H9 (cell line): Measurements from ENCODE around the gene SEMA3F. TPM values are rescaled to one million over a fixed set of nuclear protein-coding genes. Genes with fewer than 3 reads are reported as not detected.

ENCODE experiments used
- DNase-seq: peaks from one replicate; pipeline ENCODE4 v3.0.0-alpha.2; 2017
- H2AFZ ChIP-seq: one replicate; pipeline ENCODE4 v1.6.1; 2013; ENCODE audit warnings: mild to moderate bottlenecking, low read length, control low read depth, moderate library complexity
- H2AK5ac ChIP-seq: 2 replicates; pipeline ENCODE4 v1.6.1; 2013; ENCODE audit warnings: low read length, control low read depth, mixed read lengths; ENCODE audit not compliant: insufficient read length
- H2BK120ac ChIP-seq: one replicate; pipeline ENCODE4 v1.6.1; 2013; ENCODE audit warnings: low read depth, mild to moderate bottlenecking, low read length, control low read depth, inconsistent platforms; ENCODE audit not compliant: poor library complexity, severe bottlenecking
- H2BK12ac ChIP-seq: 2 replicates; pipeline ENCODE4 v1.6.1; 2013; ENCODE audit warnings: low read length, control low read depth, mixed read lengths, low read depth; ENCODE audit not compliant: insufficient read length
- H2BK15ac ChIP-seq: 2 replicates; pipeline ENCODE4 v1.6.1; 2013; ENCODE audit warnings: low read depth, low read length, control low read depth
- H2BK20ac ChIP-seq: one replicate; pipeline ENCODE4 v1.6.1; 2013; ENCODE audit warnings: low read depth, mild to moderate bottlenecking, low read length, control low read depth, inconsistent platforms; ENCODE audit not compliant: poor library complexity, severe bottlenecking
- H2BK5ac ChIP-seq: 2 replicates; pipeline ENCODE4 v1.6.1; 2013; ENCODE audit warnings: low read length, control low read depth, mixed read lengths; ENCODE audit not compliant: insufficient read length
- H3K14ac ChIP-seq: 2 replicates; pipeline ENCODE4 v1.6.1; 2013; ENCODE audit warnings: low read length, control low read depth; ENCODE audit not compliant: insufficient read depth
- H3K18ac ChIP-seq: 2 replicates; pipeline ENCODE4 v1.6.1; 2013; ENCODE audit warnings: low read depth, mild to moderate bottlenecking, mixed read lengths, low read length, control low read depth; ENCODE audit not compliant: insufficient read length
- H3K23ac ChIP-seq: 2 replicates; pipeline ENCODE4 v1.6.1; 2013; ENCODE audit warnings: low read length, control low read depth, mixed read lengths, low read depth; ENCODE audit not compliant: insufficient read length
- H3K23me2 ChIP-seq: 2 replicates; pipeline ENCODE4 v1.6.1; 2013; ENCODE audit warnings: low read depth, mild to moderate bottlenecking, mixed read lengths, low read length, control low read depth; ENCODE audit not compliant: insufficient read length, poor library complexity, severe bottlenecking
- H3K27ac ChIP-seq: 2 replicates; pipeline ENCODE4 v1.5.1; 2013; ENCODE audit warnings: low read length, control low read depth, mixed read lengths, low read depth; ENCODE audit not compliant: insufficient read length
- H3K27me3 ChIP-seq: 2 replicates; pipeline ENCODE4 v1.6.1; 2013; ENCODE audit warnings: low read length, control low read depth, inconsistent platforms; ENCODE audit not compliant: insufficient read depth
- H3K4ac ChIP-seq: 2 replicates; pipeline ENCODE4 v1.6.1; 2013; ENCODE audit warnings: low read depth, mild to moderate bottlenecking, control low read depth, inconsistent platforms, low read length, moderate library complexity
- H3K4me1 ChIP-seq: 2 replicates; pipeline ENCODE4 v1.6.1; 2013; ENCODE audit warnings: low read length, control low read depth, inconsistent platforms; ENCODE audit not compliant: insufficient read depth
- H3K4me2 ChIP-seq: 2 replicates; pipeline ENCODE4 v1.6.1; 2013; ENCODE audit warnings: low read length, control low read depth, mixed read lengths; ENCODE audit not compliant: insufficient read length, insufficient read depth
- H3K56ac ChIP-seq: 2 replicates; pipeline ENCODE4 v1.6.1; 2013; ENCODE audit warnings: low read depth, mild to moderate bottlenecking, mixed read lengths, low read length, control low read depth; ENCODE audit not compliant: insufficient read length
- H3K79me1 ChIP-seq: 2 replicates; pipeline ENCODE4 v1.6.1; 2013; ENCODE audit warnings: low read depth, mild to moderate bottlenecking, moderate library complexity, low read length, control low read depth, inconsistent platforms; ENCODE audit not compliant: insufficient read depth, poor library complexity, severe bottlenecking
- H3K79me2 ChIP-seq: 2 replicates; pipeline ENCODE4 v1.6.1; 2013; ENCODE audit warnings: low read length, control low read depth, inconsistent platforms; ENCODE audit not compliant: insufficient read depth
- H3K9ac ChIP-seq: 2 replicates; pipeline ENCODE4 v1.6.1; 2013; ENCODE audit warnings: low read length, control low read depth, mixed read lengths; ENCODE audit not compliant: insufficient read length; ENCODE audit errors: extremely low read depth
- H3K9me3 ChIP-seq: one replicate; pipeline ENCODE4 v1.6.1; 2013; ENCODE audit warnings: low read depth, low read length, inconsistent platforms; ENCODE audit not compliant: control insufficient read depth
- H3T11ph ChIP-seq: one replicate; pipeline ENCODE4 v1.6.1; 2013; ENCODE audit warnings: mild to moderate bottlenecking, low read length, control low read depth, inconsistent platforms
- H4K20me1 ChIP-seq: one replicate; pipeline ENCODE4 v1.6.1; 2013; ENCODE audit not compliant: control insufficient read depth, insufficient read length, insufficient read depth
- H4K5ac ChIP-seq: 2 replicates; pipeline ENCODE4 v1.6.1; 2013; ENCODE audit warnings: low read depth, mild to moderate bottlenecking, mixed read lengths, low read length, control low read depth; ENCODE audit not compliant: insufficient read length
- H4K8ac ChIP-seq: replicated peaks from 2 replicates; pipeline ENCODE4 v1.6.1; 2013; ENCODE audit warnings: low read length, control low read depth, mixed read lengths, low read depth; ENCODE audit not compliant: insufficient read length
- H4K91ac ChIP-seq: 2 replicates; pipeline ENCODE4 v1.6.1; 2013; ENCODE audit warnings: low read depth, mild to moderate bottlenecking, moderate library complexity, mixed read lengths, low read length, control low read depth; ENCODE audit not compliant: insufficient read length
- H3K27ac Mint-ChIP-seq, 3 experiments: 2 replicates in 2 of 3; 3 replicates in 1 of 3; pipeline ENCODE4 v1.8.0; 2020 to 2021; ENCODE audit warnings: mixed read lengths in 3 of 3, mild to moderate bottlenecking in 1 of 3, moderate library complexity in 1 of 3
- H3K27me3 Mint-ChIP-seq: 2 replicates; pipeline ENCODE4 v1.8.0; 2021; ENCODE audit warnings: low read depth, mild to moderate bottlenecking, moderate library complexity, mixed read lengths
- H3K36me3 Mint-ChIP-seq, 3 experiments: 2 replicates in 2 of 3; 3 replicates in 1 of 3; pipeline ENCODE4 v1.8.0; 2020 to 2021; ENCODE audit warnings: low read depth in 3 of 3, mixed read lengths in 3 of 3; ENCODE audit not compliant: insufficient read depth in 1 of 3
- H3K4me1 Mint-ChIP-seq, 2 experiments: 2 replicates each; pipeline ENCODE4 v1.8.0; 2020; ENCODE audit warnings: mixed read lengths in 2 of 2
- H3K4me3 Mint-ChIP-seq, 2 experiments: 2 replicates in 1 of 2; 3 replicates in 1 of 2; pipeline ENCODE4 v1.8.0; 2020 to 2021; ENCODE audit warnings: mild to moderate bottlenecking in 2 of 2, mixed read lengths in 2 of 2, moderate library complexity in 1 of 2
- H3K9me3 Mint-ChIP-seq, 2 experiments: 2 replicates in 1 of 2; 3 replicates in 1 of 2; pipeline ENCODE4 v1.8.0; 2020; ENCODE audit warnings: mild to moderate bottlenecking in 2 of 2, mixed read lengths in 2 of 2, moderate library complexity in 1 of 2
- WGBS: extraction: QIAGEN DNeasy Blood & Tissue Kit; methylation state at CpG from one replicate; pipeline ENCODE4 v1.1.7; 2013; ENCODE audit warnings: missing lambda C conversion rate, low lambda C conversion rate, mixed read lengths; ENCODE audit not compliant: insufficient read length; ENCODE audit errors: extremely low coverage; 5-methylcytosine and 5-hydroxymethylcytosine counted together
- total RNA-seq: library from RNA; stranded (reverse); gene quantifications from 2 replicates; pipeline ENCODE4 v1.2.1, GENCODE V29; 2021
- TF ChIP-seq, protein P1 (sequence below): fragments of 200-600 bp; sonication (generic); conservative IDR thresholded peaks from 3 replicates; pipeline ENCODE4 v1.8.0; 2021; ENCODE audit warnings: antibody characterized with exemption, mild to moderate bottlenecking

The SEMA3F gene
- total RNA-seq, 1 experiment from 2014 or later = 14.3 TPM

DNA sequence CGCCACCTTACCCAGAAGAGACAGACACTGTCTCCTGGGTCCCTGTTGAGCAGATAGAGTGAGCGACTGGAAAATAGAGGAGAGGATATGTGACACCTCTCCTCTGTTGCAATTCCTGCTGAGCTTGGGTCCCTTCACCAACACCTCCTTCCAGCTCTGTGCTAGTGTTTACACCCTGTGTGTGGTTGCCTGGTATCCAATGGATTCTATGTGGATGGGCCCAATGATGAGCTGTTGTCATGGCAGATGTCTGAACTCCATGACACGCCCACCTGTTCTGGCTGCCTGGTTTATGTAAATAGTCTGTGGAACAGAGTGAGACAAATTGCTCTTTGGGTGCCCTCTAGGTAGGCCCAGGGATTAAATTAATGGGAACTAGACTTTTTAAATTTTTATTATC, 42.7 kb upstream of the SEMA3F start:
- Histone ChIP-seq H3K79me1 (no peaks in the 10 kb centered on the region), H3K27ac (no peak overlapping the region), H3K79me2 (no peaks in the 10 kb centered on the region), H4K8ac (no peak overlapping the region), H2BK20ac (no peak overlapping the region), H2AK5ac (no peak overlapping the region), H3K56ac (no peak overlapping the region), H3K4me2 (no peak overlapping the region), H4K91ac (no peak overlapping the region), H3K4me1 (no peaks in the 10 kb centered on the region), H3K4ac (no peak overlapping the region), H3K23me2 (no peaks in the 10 kb centered on the region), H3K9me3 (no peaks in the 10 kb centered on the region), H3K9ac (no peak overlapping the region), H2BK120ac (no peak overlapping the region), H3K23ac (no peak overlapping the region), H2AFZ (no peak overlapping the region), H2BK15ac (no peak overlapping the region), H4K5ac (no peak overlapping the region), H2BK12ac (no peak overlapping the region), H3K14ac (no peak overlapping the region), H3T11ph (no peak overlapping the region), H2BK5ac (no peak overlapping the region), H3K18ac (no peak overlapping the region), H3K27me3 (no peaks in the 10 kb centered on the region), H4K20me1 (no peaks in the 10 kb centered on the region)
- no CpG with 5 or more reads among the region's 3 CpGs for WGBS
- TF ChIP-seq, protein P1, sequence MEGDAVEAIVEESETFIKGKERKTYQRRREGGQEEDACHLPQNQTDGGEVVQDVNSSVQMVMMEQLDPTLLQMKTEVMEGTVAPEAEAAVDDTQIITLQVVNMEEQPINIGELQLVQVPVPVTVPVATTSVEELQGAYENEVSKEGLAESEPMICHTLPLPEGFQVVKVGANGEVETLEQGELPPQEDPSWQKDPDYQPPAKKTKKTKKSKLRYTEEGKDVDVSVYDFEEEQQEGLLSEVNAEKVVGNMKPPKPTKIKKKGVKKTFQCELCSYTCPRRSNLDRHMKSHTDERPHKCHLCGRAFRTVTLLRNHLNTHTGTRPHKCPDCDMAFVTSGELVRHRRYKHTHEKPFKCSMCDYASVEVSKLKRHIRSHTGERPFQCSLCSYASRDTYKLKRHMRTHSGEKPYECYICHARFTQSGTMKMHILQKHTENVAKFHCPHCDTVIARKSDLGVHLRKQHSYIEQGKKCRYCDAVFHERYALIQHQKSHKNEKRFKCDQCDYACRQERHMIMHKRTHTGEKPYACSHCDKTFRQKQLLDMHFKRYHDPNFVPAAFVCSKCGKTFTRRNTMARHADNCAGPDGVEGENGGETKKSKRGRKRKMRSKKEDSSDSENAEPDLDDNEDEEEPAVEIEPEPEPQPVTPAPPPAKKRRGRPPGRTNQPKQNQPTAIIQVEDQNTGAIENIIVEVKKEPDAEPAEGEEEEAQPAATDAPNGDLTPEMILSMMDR = no peak
- Mint-ChIP-seq H3K4me3 (no peak overlapping the region), H3K27me3 (no peaks in the 10 kb centered on the region), H3K27ac (no peak overlapping the region; a peak in 1 of 7 replicates), H3K36me3 (peaks cover 66 to 97% (median 90%) of the 10 kb centered on the region in 3 experiments; a peak in 6 of 7 replicates), H3K4me1 (peaks cover 11 to 12% of the 10 kb centered on the region in 2 experiments), H3K9me3 (no peaks in the 10 kb centered on the region; a peak in 2 of 5 replicates)
- DNase-seq = no peak
